T-helper 2 cell treated with Interferon-gamma antibody and Interleukin-4, amounts not matched to agents 5 μg/mL and 100 μg/mL, for 36 hours (primary cell): ENCODE measurements around the gene USP12.

Experiments used
- DNase-seq: peaks from one replicate; pipeline ENCODE4 v3.0.0; 2021; ENCODE audit warnings: low spot score
- H3K27ac Mint-ChIP-seq: one replicate; pipeline ENCODE4 v1.8.0; 2021; ENCODE audit warnings: mild to moderate bottlenecking, mixed read lengths
- H3K27me3 Mint-ChIP-seq: one replicate; pipeline ENCODE4 v1.8.0; 2021; ENCODE audit warnings: low read depth, mixed read lengths
- H3K36me3 Mint-ChIP-seq: one replicate; pipeline ENCODE4 v1.8.0; 2021; ENCODE audit warnings: low read depth, mixed read lengths
- H3K4me1 Mint-ChIP-seq: one replicate; pipeline ENCODE4 v1.8.0; 2021; ENCODE audit warnings: low read depth, mixed read lengths
- H3K4me3 Mint-ChIP-seq: one replicate; pipeline ENCODE4 v1.8.0; 2022; ENCODE audit warnings: mild to moderate bottlenecking, moderate library complexity, mixed read lengths
- H3K9me3 Mint-ChIP-seq: one replicate; pipeline ENCODE4 v1.8.0; 2021; ENCODE audit warnings: mixed read lengths

The USP12 gene

DNA sequence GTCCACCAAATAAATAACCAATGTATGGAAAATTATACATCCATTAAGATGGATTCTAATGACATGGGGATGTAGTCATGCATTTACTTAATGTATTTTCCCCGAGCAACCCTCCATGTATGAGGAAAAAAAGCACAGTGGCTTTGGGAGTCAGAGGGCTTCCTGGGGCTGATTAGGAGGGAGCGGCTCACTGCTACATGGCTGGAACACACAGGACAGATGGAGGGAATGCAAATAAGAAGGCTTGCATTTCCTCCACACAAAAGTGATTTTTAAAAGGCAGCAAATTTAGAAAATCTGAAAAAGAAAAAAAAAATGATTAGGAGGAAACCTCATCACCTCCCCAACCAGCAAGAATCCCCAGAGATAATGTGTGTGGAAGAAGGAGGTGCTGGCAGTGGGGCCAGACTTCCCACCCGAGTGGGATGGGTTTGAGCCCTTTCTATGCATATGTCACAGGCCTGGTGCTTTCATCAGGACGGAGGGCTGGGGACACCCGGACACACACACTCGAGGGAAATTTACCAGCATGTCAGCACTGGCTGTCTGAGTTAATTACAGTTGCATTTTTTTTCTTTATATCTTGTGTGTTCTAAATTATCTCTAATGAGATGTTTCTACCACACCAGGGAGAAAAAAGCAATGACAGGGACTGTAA lies 118.9 kb downstream of the USP12 start:
- Mint-ChIP-seq H3K4me3 (no peak overlapping the region), H3K36me3 (no peaks in the 10 kb centered on the region), H3K4me1 (peaks cover 19% of the 10 kb centered on the region), H3K27me3 (no peaks in the 10 kb centered on the region), H3K27ac (no peak overlapping the region), H3K9me3 (no peaks in the 10 kb centered on the region)
- DNase-seq = no peak

DNA sequence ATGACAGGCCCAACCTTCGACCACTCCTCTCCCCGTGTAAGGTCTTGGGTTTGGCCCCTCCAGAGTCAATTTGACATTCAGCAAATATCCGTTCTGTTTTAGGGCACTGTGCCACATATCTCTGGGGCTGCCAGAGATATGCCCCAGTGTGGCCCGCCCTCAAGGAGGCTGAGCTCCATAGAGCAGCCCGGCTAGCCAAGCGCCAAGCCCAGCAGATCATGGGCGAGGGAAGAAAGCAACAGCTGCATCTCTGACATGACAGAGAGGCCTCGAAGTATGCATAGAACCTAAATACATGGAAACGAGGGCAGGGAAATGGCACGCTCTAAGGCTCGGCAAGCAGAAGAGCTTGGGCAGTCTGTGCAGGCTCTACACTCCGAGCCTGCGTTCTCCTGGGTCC lies 124.5 kb downstream of the USP12 start:
- H3K27ac Mint-ChIP-seq = no peak overlapping the region
- no peaks in the 10 kb centered on the region for H3K36me3 Mint-ChIP-seq
- no peaks in the 10 kb centered on the region for H3K9me3 Mint-ChIP-seq
- no peak overlapping the region for H3K4me3 Mint-ChIP-seq
- H3K4me1 Mint-ChIP-seq = peaks cover 22% of the 10 kb centered on the region
- DNase-seq = no peak
- peaks cover 3% of the 10 kb centered on the region for H3K27me3 Mint-ChIP-seq

DNA sequence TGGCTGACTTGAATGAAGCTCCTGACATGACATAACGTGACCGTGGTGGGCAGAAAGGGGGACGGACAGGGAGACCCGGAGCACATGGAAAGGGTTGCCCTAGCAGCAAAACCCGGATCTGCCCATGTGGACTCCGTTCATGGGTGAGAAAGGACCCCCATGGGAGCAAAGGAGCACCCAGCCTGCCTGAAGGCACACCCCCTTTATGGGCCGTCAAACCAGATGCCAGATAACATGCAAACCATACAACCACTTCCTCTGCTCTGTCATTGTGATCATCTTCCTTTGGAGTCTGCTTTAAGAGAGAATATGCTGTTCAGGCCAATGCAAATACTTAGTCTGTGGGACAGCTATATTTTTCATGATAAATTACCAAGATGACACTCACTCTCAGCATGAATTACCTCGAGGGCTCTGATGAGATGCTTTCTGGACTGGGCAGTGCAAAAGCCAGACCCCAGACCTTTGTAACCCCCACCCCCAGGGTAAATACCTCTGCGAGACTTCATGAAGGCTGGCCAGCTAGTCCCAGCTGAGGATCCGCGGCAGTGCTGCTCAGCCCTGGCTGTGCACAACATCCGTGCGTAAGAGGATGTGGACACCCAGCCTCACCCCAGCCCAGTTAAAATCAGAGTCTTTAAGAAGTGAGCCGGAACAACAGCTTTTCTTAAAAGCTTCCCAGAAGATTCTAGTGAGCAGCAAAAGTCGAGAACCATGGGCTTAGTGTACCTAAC lies 126.6 kb downstream of the USP12 start:
- peak; percentile 14 for DNase-seq
- H3K4me3 Mint-ChIP-seq = peak overlapping the region; percentile 59
- peak overlapping the region; percentile 73 for H3K27ac Mint-ChIP-seq
- H3K27me3 Mint-ChIP-seq = peaks cover 3% of the 10 kb centered on the region
- no peaks in the 10 kb centered on the region for H3K36me3 Mint-ChIP-seq
- H3K9me3 Mint-ChIP-seq = no peaks in the 10 kb centered on the region
- peaks cover 22% of the 10 kb centered on the region for H3K4me1 Mint-ChIP-seq

DNA sequence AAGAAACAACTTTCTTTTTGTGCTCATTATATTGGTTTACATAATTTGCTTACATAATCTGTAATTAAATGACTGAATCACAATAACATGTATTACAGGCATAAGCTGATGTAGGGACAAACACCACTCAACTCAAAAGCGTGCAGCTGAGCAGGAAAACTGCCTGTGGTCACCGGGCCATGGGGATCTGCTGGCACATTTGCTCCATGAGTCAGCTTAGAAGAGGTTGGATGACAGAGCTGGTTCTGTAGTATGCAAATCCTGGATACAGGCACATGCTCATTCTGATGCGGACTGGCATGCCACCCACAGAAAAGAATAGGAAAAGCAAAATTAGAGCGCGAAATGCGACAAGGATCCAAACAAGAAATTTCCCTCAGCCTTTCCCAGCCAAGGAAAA lies 128.6 kb downstream of the USP12 start:
- H3K36me3 Mint-ChIP-seq = no peaks in the 10 kb centered on the region
- no peak overlapping the region for H3K27ac Mint-ChIP-seq
- no peak overlapping the region for H3K4me3 Mint-ChIP-seq
- no peak for DNase-seq
- no peaks in the 10 kb centered on the region for H3K9me3 Mint-ChIP-seq
- H3K27me3 Mint-ChIP-seq = peaks cover 5% of the 10 kb centered on the region
- peaks cover 22% of the 10 kb centered on the region for H3K4me1 Mint-ChIP-seq

DNA sequence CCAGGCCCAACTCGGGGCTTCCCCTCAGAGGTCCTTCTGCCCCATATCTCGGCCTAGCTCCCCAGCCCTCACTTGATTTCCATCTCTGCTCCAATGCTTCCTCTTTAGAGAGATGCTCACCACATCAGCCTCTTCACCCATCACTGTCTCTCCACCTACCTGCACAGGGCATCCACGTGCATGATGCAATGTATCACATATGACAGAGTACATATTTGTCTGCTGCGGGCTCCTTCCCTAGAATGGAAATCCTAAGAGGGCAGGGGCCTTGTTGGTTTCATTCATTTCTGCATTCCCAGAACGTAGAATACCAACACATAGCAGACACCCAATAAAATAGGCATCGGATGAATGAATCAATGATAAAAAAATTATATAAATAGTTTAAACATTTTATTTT lies 130.3 kb downstream of the USP12 start:
- no peaks in the 10 kb centered on the region for H3K9me3 Mint-ChIP-seq
- no peak overlapping the region for H3K4me3 Mint-ChIP-seq
- no peak for DNase-seq
- H3K4me1 Mint-ChIP-seq = peaks cover 17% of the 10 kb centered on the region
- H3K36me3 Mint-ChIP-seq = no peaks in the 10 kb centered on the region
- no peak overlapping the region for H3K27ac Mint-ChIP-seq
- peaks cover 7% of the 10 kb centered on the region for H3K27me3 Mint-ChIP-seq

DNA sequence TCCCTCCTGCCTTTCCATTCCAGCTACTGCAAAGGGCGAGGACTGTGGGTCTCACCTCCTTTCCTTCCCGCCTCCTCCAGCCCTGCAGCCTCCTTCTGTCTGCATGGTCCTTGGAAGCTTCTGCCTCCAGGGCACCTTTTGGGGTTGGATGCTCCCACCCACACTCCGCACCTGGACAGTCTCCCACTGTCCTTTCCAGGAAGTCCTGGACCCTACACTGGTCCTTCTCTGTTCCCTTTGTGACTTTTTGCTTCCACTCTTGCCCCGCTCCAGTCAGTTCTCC lies 130.8 kb downstream of the USP12 start:
- H3K4me3 Mint-ChIP-seq = no peak overlapping the region
- no peak for DNase-seq
- H3K4me1 Mint-ChIP-seq = peaks cover 14% of the 10 kb centered on the region
- peaks cover 12% of the 10 kb centered on the region for H3K27me3 Mint-ChIP-seq
- H3K36me3 Mint-ChIP-seq = no peaks in the 10 kb centered on the region
- H3K27ac Mint-ChIP-seq = no peak overlapping the region
- H3K9me3 Mint-ChIP-seq = no peaks in the 10 kb centered on the region

DNA sequence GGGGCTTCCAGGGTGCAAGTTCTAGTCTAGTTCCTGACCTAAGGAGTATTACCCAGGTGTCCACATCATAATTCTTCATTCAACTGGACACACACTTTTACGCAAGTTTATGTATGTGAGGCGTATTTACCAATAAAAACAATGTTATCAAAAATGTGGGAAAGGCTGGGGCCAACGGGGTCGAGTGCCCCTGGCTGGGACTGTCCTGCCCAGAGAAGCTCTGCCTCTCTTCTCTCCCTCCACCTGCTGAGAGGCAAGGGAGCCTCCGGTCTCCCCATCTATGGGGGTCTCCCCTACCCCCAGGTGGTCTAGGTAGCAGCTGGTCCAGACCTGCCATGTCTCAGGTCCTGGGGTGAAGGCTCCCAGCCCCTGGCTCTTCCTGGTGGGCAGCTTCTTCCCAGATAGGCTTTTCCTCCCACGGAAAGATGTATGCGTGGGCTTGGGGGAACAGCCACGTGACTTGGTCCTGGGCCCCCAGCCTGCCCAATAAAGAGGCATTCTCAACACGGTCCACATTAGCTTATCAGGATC lies 132.4 kb downstream of the USP12 start:
- Mint-ChIP-seq H3K4me1 (peaks cover 6% of the 10 kb centered on the region), H3K27me3 (peaks cover 24% of the 10 kb centered on the region), H3K4me3 (no peak overlapping the region), H3K36me3 (no peaks in the 10 kb centered on the region), H3K27ac (no peak overlapping the region), H3K9me3 (no peaks in the 10 kb centered on the region)
- DNase-seq = no peak

DNA sequence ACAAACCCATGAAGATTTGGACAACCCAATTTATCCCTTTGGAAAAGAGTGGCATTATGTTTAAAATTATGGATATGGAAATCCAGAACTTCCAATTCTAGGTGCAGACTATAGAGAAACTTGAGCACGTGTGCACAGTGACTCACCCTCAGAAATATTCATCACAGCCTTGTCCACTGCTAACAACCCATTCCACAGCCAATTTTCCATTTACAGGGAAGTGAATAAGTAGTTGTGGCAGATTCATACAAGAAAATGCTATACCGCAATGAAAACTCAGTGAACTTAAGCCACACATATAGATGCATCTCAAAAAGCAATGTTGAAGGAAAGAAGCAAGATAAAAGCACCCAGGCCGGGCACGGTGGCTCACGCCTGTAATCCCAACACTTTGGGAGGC lies 133.3 kb downstream of the USP12 start:
- Mint-ChIP-seq H3K4me1 (peaks cover 4% of the 10 kb centered on the region), H3K27me3 (peaks cover 24% of the 10 kb centered on the region), H3K36me3 (no peaks in the 10 kb centered on the region), H3K27ac (no peak overlapping the region), H3K4me3 (no peak overlapping the region), H3K9me3 (no peaks in the 10 kb centered on the region)
- no peak for DNase-seq

DNA sequence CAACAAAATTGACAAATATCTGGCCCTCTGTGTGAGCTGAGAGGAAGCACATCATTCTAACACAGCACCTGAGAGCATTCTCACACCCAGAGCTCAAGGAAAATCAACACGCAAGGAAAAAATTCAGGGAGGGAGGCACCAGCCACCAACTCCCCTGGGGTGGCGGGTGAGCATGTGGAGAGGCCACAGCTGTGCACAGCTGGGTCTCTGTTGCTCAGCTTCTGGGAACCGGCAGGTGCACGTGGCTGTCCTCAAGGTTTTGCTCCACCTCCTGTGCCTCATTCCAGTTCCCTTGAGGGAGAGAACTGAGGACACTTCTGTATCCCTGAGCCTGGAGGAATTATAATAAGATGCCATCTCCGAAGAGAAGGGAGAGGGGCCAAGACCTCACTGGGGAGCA lies 134.0 kb downstream of the USP12 start:
- H3K27me3 Mint-ChIP-seq = peaks cover 25% of the 10 kb centered on the region
- H3K9me3 Mint-ChIP-seq = no peaks in the 10 kb centered on the region
- H3K4me1 Mint-ChIP-seq = peaks cover 4% of the 10 kb centered on the region
- H3K4me3 Mint-ChIP-seq = no peak overlapping the region
- no peak for DNase-seq
- H3K36me3 Mint-ChIP-seq = no peaks in the 10 kb centered on the region
- no peak overlapping the region for H3K27ac Mint-ChIP-seq

DNA sequence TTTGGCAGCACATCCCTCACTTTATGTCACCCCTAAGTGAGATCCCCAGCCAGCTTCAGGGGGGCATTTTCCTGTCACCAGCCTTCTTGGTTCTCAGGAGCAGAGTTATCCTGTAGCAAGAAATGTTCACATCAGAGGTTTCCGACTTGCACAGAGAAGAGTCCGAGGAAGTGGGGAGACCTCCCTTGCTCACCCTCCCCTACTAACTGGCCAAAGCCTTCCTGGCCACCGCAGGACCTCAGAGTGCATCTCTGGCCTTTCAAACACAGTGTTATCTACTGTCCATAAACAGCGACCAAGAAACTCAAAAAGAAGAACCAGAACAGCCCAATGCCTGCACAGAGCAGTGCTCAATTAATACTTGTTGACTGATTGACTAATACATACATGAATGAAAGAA lies 134.4 kb downstream of the USP12 start:
- no peak overlapping the region for H3K27ac Mint-ChIP-seq
- H3K27me3 Mint-ChIP-seq = peaks cover 25% of the 10 kb centered on the region
- no peak for DNase-seq
- no peaks in the 10 kb centered on the region for H3K9me3 Mint-ChIP-seq
- H3K4me1 Mint-ChIP-seq = peaks cover 4% of the 10 kb centered on the region
- H3K36me3 Mint-ChIP-seq = no peaks in the 10 kb centered on the region
- no peak overlapping the region for H3K4me3 Mint-ChIP-seq

DNA sequence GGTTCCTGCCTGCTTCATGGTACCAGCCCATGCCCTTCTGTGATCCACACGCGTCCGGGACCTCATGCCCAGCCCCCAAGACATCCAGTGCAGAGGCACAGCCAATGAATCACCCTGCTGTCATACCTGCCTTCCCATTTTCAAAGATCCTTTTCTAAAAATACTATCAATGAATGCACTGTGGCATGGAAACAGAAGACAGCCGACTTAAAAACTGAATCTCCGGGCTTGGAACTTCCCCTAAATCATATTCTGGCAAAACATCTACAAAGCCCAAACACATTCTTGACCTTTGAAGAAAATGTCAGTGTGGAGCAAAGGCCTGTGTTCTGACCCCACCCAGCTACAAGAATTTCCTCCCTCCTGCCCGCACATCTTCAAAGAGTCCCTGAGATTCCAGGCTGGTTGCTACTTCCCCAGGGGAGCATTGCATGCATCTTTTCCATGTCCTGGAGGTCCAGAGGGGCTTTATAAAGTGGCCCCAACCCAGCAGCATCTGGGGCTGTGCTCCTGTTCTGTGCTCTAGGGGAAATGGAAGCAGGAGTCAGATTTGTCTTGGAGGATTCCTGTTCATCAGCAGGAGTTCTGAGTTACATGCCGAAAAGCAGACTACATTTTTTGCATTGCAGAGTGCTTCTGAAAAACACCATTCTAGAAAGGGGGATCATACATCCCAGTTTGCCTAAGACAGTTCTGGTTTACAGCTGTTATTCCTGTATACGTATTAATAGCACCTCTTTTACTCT lies 135.2 kb downstream of the USP12 start:
- H3K27me3 Mint-ChIP-seq = peaks cover 25% of the 10 kb centered on the region
- peaks cover 4% of the 10 kb centered on the region for H3K4me1 Mint-ChIP-seq
- H3K27ac Mint-ChIP-seq = no peak overlapping the region

DNA sequence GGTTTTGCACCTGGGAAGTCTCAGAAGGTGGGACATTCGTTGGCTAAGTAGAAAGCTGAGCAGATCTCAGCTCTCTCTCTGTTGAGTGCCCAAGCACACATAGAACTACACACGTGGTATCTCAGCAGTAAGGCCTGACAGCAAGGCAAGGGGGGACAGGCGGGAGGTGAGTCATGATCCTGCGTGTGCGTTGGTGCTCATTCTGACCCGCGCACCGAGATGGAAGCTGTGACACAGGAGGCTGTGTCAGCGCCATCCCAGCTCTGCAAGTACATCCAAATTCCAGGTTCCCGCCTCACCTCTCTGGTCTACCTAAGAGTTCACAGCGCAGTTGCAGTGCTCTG lies 135.7 kb downstream of the USP12 start:
- Mint-ChIP-seq H3K27me3 (peaks cover 28% of the 10 kb centered on the region), H3K36me3 (no peaks in the 10 kb centered on the region), H3K9me3 (no peaks in the 10 kb centered on the region), H3K4me3 (no peak overlapping the region), H3K4me1 (peaks cover 4% of the 10 kb centered on the region), H3K27ac (no peak overlapping the region)
- no peak for DNase-seq

More for the DNA sequence above, 135.2 kb downstream of the USP12 start:
- H3K4me3 Mint-ChIP-seq = no peak overlapping the region
- no peaks in the 10 kb centered on the region for H3K36me3 Mint-ChIP-seq
- H3K9me3 Mint-ChIP-seq = no peaks in the 10 kb centered on the region
- DNase-seq = no peak

DNA sequence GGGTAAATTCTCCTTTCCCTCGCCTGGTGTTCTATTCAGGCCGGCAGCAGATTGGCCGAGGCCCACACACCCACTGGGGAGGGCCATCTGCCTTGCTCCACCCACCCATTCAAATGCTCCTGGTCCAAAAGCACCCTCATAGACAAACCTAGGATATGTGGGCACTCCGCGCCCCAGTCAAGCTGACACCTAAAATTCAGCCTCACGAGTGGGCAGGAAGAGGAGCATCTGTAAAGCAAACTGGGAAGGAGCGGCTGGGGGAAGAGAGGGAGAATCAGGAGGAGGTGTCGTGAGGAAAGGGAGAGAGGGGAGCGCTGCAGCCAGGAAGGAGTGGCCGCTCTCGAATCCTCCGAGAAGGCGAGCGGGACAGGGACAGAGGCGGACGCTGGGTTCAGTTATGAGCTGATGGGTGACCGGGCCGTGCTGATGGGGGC lies 136.9 kb downstream of the USP12 start:
- no peak for DNase-seq
- Mint-ChIP-seq H3K4me1 (peaks cover 4% of the 10 kb centered on the region), H3K9me3 (no peaks in the 10 kb centered on the region), H3K36me3 (no peaks in the 10 kb centered on the region), H3K4me3 (peak overlapping the region; percentile 5), H3K27ac (no peak overlapping the region), H3K27me3 (peaks cover 31% of the 10 kb centered on the region)

DNA sequence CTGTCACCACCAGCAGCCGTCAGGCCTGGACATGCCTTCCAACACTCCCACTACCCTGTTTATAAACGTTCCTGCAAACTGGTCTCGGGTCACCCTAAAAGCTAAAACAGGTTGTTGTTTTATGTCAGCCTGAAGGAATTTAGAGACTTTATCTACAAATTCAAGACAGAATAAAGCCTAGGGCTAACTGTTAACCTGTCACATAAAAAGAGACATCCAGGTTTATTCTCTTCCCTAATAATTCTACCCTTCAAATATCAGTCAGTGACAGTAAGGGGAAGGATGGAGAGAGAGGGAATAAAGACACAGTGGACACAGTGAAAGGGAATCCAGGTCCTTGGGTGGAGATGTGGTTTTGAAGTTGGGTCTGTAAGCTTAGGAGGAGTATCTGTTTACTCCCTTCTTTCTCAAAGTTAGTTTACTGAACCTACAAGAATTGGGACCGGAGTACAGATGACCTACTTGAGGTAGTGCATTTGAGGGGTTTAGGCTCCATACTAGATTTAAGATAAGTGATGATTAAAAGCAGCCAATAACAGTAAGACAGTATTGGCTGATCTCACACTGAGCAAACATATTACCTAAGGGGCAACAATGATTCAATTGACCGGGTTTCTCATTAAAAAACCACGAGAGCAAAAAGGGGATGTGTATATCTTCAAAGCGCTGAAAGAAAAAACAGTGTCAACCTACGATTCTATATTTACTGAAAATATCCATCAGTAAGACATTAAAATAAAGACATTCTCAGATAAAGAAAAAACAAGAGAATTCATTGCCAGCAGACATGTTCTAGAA lies 142.7 kb downstream of the USP12 start:
- Mint-ChIP-seq H3K27ac (no peak overlapping the region), H3K9me3 (no peaks in the 10 kb centered on the region), H3K36me3 (no peaks in the 10 kb centered on the region), H3K4me3 (no peak overlapping the region), H3K27me3 (peaks cover 28% of the 10 kb centered on the region), H3K4me1 (peaks cover 3% of the 10 kb centered on the region)
- DNase-seq = no peak
